ENCODE data around the gene WNT7A.

The WNT7A gene

DNA sequence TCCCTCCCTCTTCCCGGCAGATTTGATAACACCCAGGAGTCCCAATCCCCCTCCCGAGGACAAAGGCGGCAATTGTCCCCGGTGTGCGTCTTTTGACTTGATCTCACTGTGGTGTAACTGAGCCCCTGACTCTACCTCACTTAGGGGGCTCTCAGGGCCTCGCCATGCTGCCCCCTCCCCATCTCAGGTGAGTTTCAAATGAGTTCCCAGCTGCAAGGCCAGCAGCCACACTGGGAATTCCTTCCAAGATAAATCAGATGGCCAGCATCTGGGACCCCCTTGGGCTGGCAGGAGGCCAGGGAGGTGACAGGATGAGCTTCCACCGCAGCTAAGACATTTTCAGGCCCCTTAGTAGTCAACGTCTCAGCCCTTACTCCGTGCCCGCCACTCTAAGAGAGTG is 35.0 kb downstream of the WNT7A start:
- no peak for DNase-seq

DNA sequence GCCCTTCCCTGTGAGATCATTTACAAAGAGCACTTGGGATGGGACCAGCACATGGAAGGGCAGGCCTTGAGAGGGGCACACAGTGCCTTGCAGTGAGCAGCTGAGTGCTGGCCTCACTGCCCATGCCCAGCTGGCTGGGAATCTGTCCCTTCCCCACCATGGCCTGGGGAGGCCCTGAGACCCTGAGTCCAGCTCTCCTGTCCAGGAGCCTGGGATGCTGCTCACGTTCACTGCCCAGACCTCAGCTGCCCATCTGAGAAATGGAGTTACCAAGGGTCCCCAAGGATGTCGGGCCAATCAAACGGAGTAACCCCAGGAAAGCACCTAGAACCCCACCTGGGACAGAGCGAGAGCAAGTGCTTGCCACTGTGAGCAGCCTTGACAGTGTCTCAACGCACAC is 35.6 kb downstream of the WNT7A start:
- DNase-seq = no peak

DNA sequence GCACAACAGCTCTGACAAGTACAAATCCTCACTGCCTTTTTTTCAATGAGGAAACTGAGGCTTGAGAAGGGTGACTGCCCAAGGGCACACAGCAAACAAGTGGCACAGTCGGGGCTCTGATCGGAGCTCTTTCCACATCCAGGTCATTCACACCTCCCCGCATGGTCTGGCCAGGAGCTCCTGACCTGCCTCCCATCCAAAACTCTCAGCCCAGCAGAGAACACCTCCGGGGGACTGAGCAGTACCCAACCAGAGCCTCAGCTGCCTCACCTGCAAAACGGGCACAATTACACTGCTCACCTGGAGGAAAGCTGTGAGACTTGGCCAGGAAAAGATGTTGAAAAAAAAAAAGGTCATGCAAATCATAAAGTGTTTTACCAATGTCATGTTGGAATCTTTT is 36.5 kb downstream of the WNT7A start:
- no peak for DNase-seq

DNA sequence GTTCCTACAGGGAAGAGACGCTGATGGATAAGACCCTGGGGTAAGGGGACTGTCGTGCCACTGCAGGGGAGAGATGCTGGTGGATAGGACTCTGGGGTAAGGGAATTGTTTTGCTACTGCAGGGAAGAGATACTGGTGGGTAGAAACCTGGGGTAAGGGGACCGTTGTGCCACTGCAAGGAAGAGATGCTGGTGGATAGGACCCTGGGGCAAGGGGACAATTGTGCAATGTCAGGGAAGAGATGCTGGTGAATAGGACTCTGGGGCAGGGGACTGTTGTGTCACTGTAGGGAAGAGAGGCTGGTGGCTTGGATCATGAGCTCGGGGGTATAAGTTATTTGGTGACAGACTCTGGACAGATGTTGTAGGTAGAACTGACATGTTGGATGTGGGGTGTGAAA is 37.6 kb downstream of the WNT7A start:
- DNase-seq = no peak

DNA sequence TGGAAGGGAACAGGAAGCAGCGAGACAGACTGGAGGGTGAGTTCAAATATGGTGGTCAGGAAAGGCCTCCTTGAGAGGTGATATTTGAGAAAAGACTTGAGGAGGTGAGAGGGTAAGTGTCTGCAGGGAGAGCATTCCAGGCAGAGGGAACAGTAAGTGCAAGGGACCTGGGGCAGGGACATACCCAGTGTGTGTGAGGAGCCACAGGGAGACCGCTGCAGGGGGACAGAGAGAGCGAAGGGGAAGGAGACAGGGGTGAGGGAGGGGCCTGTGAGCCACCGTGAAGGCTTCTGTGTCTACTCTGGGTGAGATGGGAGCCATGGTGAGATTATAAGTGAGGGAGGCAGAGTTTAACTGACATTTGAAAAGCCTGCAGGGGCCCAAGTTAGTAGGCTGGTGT is 38.0 kb downstream of the WNT7A start:
- no peak for DNase-seq

DNA sequence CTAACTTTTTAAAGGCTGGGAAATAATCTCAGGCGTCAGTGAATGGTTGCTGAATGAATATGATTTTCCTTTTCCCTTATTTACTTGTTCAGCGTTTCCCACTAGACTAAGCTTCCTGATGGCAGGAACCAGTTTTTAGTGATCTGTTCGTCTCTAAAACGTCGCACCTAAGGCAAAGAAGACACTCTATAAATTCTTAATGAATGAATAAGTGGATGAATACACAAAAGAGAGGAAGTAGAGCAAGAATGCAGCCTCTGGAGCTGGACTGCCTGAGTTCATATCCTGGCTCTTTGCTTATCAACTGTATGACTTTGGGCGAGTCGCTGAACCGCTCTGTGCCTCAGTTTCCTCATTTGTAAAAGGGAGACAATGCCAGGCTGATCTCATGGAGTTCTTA is 38.7 kb downstream of the WNT7A start:
- no peak for DNase-seq

DNA sequence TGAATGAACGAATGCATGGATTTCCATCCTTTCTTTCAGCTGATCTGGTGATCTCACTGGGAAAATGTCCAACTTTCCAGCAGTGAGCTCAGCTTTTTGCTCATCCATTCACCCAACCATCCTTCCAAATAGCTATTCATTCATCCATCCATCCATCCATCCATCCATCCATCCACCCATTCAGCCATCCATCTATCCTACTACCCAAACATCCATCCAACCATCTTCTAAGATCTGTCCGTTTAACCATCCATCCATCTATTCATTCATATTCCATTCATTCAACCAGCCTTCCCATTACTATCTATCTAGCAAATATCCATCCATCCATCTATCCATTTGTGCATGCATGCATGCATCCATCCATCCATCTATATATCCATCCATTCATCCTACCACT is 39.4 kb downstream of the WNT7A start:
- DNase-seq = no peak

DNA sequence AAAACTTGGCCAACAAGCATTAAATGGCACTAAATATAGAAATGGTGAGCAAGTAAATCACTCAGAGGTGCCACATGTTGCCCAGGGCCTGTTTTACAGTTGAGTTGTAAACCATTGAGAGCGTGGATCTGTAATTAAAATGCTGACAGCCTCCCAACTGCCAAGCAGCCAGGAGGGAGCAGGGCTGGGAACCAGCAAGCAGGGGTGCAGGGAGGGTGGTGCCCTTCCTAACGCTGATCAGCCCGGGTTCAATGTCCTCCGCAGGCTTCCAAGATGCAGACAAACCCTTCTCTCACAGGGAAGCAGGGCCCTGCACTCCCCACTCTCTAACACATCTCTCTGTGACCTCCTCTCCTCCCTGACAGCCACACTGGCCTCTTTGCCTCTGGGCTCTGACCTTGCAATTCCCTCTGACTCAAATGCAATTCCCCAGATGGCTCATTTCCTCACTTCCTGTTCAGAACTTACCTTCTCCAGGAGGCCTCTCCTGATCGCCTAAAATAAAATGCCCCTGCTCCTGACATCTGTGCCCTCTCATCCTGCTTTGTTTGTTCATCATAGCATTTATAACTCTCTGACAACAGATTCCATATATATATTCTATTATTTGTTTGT is 40.0 kb downstream of the WNT7A start:
- no peak for DNase-seq

DNA sequence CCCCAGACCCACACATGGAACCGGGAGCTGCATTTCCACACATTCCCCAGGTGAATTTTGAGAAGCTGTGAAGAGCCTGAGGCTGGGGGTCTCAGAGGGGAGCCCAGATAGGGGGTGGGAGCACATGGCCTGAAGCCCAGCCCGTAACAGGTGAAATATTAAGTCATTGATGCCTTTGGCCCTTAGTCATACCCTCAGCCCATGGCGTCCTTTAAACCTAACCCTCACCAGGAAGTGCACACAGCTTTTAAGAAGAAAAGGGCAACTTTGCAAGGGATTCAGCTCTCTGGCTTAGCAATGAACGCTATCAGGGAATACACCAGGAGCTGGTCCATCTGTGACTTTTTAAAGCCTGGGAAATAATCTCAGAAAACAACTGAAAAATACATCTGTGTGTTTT is 40.6 kb downstream of the WNT7A start:
- DNase-seq = no peak

DNA sequence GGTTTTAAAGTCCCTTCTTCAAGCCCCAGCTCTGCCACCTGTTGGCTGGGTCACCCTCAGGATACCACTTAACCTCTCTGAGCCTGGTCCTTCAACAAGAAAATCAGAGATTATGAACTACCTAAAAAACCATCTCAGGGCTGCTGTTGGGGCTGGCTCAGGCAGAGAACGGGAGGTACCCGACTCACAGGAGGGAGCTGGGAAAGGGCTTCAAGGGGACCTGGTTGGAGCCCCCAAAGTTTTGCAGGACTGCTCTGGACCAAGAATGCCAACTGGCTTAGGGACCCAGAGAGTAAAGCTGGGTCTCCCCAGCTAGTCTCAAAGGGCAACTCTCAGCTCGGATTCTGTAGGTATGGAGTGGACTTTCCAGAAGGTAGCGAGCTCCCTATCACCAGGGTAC is 41.5 kb downstream of the WNT7A start:
- no peak for DNase-seq

DNA sequence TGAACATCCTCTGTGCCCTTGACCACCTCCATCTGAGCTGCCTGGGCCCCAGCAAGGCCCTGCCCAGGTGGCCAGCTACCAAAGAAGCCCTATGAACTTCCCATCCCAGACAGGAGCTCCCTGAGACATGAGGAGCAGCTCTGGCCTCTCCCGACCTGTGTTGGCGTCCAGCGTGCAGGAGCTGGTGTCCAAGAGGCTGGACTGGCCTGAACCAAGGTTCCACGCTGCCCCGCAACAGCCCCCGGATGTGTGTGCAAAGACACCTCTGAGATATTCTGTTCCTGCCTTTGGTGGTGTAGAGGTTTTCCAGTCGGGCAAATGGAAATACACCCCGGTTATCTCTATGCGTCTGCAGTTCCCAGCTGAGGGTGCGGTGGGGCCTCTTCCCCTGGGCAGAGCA is 42.1 kb downstream of the WNT7A start:
- DNase-seq = no peak

DNA sequence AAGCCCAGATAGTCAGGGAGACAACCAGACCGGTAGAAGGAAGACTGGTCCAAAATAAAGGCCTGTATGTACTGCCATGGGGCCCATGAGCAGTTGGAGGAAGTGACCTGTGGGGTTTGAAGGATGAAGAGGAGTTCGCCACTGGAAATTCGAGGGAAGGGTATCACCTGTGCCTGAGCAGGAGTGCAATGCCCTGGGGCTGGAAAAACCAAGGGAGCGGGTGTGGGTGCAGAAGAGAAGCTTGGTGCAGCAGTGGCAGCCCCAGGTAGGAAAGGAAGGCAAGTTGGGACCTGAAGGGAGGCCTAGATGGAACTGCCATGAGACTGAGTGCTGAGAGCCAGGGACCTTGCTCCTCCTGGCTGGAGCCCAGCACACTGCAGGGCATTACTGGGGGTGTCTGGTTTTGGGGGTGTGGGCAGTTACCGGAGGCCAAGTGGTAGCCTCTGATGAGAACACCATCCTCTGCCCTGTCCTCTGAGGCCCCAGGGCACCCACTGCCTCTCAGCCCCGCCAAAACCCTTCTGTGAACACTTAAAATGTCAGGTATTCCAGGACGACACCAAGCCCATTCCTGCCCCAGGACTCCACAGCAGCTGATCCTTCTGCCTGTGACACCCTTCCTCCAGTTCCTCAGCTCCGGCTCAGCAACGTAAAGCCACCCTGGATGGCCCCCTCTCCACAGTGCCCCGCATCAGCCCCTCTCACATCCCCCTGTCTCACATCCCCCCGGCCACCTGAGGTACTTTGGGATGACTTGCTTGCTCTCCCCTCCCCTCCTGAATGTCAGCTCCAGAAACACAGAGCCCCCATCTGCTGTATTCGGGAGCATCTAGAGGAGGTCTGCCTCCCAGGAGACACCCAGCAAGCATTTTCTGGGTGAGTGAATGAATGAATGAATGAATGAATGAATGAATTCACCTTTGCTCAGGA is 42.9 kb downstream of the WNT7A start:
- DNase-seq = no peak

DNA sequence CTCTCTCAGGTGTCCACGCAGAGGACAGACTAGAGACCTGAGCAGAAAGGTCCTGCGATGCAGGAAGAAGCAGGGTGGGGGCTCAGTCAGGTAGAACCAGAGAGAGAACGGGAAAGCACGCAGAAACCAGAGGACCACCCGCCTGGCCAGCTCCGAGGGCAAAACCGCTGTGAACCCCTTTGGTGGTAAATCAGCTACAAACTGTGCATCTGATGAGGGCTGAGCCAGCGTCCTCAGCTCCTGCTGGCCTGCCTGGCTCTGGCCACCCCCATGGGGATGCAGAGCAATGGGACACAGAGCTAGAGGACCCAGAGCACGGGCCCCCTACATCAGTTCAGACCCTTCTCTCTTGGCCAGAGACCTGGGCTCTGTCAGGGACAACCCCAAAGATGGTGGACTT is 44.6 kb downstream of the WNT7A start:
- no peak for DNase-seq

DNA sequence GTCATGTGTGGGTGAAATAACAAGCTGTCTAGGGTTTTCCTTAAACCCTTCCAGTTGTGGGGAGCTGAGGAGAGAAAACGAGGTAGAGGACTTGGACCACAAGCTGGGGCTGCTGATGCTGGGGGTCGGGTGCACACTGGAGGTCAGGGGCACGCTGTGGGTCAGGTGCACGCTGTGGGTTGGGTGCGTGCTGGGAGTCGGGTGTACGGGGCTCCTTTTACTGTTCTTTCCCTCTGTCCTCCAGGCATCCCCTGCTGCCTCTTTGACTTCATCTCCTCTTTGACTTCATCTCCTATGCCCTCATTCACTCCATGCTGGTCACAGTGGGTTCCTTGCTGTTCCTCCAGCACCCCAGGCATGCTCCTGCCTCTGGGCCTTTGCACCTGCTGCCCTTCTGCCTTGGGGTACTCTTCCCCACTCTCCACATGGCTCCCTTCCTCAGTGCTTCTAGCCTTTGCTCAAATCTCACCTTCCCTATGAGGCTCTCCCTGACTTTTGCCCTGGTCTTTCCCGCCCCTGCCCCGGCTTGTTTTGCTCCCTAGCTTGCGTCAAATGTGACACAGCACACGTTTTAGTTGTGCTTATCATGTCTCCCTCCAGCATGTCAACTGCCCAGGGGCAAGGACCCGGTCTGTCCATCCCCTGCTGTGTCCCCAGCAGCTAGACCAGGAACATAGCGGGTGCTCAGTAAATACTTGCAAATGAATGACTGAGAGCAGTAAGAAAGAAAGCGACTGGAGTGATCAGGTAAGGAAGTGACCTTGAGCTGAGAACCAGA is 45.4 kb downstream of the WNT7A start:
- no peak for DNase-seq

DNA sequence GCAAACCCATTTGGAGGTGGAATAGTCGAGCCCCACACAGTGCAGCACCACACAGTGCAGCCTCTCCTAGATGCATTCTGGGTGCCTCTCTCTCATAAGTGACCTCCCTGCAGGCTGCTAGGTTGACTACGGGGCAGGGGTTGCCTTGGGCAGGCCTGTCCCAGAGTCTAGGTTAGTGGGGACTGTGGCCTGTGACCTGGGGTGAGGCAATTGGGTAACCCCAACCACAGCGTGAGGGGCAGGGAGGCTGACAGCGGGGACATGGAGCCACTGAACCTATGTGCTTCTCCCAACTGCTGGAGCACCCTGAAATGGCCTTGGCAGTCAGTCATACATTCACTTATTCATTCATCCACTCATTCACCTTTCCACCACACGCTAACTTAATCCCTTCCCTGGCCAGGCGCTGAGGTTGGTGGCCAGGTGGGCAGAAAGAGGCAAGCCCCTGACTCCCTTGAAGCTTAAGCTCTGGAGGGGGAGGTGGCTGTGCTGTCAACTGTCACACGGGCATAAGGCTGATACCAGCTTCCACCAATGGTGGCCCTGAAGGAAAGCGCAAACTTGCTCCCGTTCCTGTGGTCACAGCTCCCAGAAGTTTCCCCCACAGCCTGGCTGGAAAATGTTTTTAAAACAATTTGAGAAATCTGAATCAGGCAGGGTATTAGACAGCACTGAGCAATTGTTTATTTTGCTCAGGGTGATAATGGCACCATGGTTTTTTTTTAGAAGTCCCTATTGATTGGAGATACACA is 46.2 kb downstream of the WNT7A start:
- DNase-seq = no peak

DNA sequence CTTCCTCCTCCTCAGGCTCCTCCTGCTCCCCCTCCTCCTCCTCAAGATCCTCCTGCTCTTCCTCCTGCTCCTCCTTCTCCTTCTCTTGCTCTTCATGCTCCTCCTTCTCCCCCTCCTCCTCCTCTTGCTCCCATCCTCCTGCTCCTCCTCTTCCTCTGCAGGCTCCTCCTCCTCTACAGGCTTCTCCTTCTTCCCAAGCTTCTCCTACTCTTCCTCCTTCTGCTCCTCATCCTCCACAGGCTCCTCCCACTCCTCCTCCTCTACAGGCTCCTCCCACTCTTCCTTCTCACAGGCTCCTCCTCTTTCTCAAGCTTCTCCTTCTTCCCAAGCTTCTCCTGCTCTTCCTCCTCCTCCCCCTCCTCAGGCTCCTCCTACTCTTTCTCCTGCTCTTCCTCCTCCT is 47.7 kb downstream of the WNT7A start:
- no peak for DNase-seq

DNA sequence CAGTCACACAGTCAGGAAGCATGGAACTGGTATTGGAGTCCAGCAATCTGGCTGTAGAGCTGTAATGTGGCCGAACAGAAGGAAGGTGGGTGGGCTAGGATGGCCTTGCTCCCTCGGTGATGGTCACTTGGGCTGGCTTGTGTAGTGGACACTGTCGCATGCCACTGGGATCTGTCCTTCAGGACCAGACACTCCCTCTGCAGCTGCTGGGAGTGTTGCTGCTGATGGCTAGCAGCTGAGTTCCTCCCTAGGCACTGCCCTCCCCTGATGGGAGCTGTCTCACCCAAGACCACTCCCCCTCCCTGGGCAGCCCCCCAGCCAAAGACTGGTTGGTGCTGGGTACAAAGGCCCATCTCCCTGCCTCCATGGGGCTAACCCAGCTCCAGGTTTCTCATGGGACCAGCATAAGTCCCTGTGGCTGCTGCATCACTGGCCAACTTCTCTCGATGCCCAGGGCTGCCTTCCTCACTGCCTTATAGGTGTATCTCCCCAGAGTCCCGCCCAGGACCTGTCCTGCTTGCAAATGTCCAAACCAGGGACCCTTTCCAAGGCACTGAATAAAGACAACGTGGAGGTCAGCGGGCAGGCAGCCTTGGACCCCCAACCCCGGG is 48.4 kb downstream of the WNT7A start:
- DNase-seq = no peak

DNA sequence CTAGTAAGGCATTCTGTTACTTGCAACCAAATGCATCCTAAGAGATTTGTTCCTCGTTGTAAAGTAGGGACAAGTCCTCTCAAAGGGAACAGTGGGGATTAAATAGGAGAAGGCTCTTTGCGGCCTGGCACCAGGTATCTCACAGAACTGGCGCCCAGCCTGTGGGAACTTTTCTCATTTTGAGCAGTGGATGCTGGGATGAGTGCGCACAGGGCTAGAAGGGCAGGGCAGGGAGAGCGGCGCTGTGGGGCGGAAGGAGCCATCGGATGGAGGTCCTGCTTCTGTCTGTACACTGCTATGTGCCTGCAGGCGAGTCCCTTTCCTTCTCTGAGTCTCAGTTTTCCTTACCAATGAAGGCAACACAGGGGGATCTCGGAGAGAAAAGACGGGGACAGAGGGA is 50.6 kb downstream of the WNT7A start:
- no peak for DNase-seq

DNA sequence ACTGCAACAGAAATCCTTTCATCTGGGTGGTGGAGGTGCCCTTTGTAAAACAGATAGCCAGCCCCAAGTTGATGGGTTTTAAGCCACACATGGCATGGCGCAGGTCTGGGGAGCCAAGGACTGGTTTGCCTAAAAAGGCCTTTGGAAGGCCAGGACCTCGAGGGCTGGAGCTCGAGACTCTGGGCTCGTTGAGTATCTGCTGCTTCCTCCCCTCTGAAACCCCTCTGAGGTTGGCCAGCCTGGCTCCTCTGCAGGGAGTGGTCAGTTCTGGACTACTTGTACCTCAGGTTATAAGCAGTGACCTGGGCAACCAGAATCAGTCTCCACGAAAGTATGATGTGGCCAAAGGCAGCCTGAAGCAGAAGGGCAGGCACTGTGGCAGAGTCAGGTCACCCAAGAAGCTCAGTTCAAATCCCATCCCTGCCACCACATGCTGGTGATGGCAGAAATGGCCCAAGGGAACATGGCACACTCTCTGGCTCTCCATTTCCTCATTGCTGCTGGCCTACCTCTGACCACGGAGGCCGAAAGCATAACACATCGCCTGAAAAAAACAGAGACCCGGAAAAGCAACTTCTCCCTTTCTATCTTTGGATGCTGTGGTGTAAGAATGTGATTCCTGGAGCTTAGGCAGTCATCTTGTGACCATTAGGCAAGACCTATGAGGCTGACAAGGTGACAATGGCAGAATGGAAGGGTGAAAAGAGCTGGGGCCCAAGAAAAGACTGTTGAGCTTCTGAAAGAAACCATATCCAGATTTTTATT is 51.2 kb downstream of the WNT7A start:
- DNase-seq = no peak

DNA sequence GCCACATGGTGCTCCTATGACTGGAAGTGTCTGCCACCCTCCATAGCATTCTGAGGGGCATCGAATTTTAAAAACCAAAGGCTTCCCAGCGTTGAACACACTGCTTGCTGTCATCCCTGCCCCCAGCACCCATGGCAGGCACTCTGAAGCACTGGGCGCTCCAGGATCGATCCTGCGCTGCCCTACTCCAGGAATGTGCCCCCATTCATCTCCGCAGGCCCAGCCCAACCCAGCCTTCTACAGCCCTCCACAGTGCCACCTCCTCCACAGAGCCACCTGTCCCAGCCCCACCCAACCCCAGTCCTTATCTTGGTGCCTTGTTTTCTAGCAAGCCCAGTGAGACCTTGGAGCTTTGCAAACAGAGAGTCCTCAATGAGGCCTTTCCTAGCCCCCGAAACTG is 52.2 kb downstream of the WNT7A start:
- no peak for DNase-seq

DNA sequence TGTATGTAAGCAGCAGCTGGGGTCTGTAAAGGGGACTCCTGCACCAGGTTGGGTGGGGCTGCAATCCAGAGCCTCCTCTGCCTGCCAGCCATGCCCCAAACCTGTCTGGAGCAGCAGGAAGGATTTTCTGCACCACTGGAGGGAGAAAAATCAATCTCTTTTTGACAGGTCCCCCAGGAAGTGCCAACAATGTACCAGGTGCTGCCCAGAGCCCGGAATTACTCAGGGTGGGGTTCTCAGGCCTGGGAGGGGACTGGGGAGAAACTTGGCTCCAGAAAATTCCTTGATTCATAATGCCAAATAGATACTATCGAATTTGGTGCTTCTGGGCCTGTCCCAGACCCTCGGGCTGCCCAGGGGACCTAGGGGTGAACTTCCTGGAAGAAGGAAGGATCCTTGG is 52.6 kb downstream of the WNT7A start:
- no peak for DNase-seq

DNA sequence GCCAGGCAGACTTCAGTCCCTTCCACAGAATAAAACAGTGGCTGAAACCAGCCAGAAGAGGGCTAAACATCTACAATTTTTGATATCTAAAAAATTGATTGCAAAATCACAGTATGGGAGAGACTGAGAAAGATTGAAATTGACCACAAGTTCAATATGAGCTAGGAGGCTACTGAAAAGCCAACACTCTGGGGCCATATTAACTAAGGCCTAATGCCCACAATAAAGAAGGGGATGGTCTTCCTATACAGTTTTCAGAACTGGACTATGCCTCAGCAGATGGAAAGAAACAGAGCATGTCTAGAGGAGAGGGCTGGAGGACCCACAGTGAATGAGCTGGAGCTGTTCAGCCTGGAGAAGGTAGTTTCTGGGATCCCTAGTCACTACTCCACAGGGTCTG is 53.2 kb downstream of the WNT7A start:
- no peak for DNase-seq

Measured in CD4-positive, alpha-beta T cell treated with Interleukin-4 for 4 hours (primary cell).